DMS 273 (cell line): Measurements from ENCODE around the gene BUD23.
"Not testable (repeated sequence)": the region's sequence is repeated elsewhere in the genome, so short reads cannot be mapped to it uniquely, and the experiment has no call there.

Experiments
- DNase-seq: peaks from one replicate; lab custom pipeline; 2025; ENCODE audit not compliant: unreplicated experiment; lab: John Stamatoyannopoulos, UW

BUD23 gene

DNA sequence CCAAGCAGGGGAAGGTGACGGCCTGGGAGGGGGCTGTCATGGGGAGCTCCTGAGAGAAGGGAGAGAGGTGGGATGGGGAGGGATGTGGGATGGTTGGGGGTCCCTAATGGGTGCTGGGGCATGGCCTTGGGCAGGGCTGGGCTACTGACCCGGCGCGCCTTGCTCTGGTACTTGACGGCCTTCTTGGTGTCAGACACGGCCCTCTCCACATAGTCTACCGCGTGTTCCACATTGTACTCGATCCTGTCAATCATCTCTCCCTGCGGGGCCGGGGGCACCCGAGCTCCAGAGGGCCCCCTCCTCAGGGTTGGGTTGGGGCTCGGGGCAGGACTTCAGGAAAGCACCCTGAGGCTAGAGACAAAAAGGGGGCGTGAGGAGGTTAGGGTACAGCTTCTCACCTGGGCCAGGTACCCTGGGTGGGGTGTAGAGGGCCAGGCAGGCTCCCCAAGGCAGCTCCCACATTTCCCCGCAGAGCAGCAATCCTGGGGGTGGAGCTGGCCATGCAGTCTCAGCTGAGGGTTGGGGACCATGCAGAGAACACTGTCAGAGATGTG, 17.3 kb downstream of the BUD23 start:
- no peak for DNase-seq

GRCh38 chr7:73701357-73701995, 18.1 kb downstream of the BUD23 start:
- DNase-seq, result peak; percentile 96

DNA sequence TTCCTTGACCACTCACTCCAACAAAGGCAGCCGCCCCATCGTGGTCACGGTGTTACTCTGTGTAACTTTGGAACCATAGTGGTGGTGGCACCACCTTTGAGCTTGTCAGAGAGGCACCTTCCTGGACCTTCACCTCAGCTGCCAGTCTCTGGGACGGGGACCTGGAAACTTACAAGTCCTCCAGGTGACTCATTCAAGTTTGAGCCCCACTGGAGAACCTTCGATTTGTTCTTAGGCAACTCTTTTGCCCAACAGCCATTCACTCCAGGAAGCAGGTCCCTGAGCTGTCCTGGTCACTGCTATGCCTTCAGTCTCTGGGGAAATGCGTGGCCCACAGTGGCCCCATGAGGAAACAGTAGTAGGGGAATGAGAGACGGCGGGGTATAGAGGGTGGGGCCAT, 18.8 kb downstream of the BUD23 start:
- DNase-seq, result no peak

GRCh38 chr7:73702665-73703064, 19.3 kb downstream of the BUD23 start:
- no peak for DNase-seq

DNA sequence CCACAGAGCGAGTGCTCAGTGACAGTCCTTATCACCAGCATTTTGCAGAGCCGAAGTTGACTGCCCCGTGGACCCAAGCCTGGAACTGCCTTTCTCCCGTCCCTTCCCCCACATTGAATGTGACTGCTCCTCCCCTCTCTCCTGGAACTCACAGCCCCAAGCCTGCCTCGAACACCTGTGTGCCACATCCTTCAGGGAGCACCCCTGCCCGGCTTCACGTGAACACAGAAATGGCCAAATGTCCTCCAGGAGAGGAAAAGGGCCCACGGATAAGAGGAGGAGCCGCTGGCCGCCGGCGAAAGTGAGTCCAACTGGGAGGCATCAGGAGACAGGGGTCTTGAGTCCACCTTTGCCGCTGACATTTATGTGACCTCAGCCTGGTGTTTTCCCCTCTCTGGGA, 19.8 kb downstream of the BUD23 start:
- DNase-seq, result no peak

DNA sequence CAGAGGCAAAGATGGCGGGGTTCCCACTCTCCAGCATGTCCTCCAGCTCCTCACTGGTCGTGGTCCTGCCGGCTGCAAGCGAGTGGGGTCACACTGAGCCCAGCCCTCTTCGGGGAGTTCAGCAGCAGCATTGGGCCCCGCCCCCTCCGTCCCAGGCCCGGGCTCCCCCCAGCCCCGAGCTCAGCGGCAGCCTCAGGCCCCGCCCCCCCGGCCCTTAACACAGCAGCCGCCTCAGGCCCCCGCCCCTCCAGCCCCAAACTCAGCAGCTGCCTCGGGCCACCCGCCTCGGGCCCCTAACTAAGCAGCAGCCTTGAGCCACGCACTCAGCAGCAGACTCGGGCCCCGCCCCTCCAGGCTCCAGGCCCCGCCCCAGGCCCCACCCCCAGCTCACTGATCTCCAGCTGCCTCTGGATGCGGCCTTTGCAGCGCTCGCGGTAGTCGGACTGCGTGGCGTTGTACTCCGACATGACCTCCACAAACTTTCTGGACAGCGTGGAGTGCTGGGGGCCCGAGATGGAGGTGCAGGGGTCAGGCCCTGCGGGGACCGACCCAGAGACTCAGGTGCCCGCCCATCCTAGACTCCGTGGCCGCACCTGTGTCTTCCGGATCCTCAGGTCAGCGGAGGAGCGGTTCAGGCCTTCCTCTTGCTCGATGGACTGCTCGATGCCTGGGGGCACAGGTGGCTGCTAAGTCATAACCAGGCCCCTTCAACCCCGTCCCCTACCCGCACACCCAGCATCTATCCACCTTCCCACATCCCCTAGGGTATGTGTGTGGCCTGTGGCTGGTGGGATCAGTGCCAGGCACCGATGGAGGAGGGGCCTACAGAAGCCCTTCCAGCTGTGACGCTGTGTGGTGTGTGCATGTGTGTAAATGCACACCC, 20.6 kb downstream of the BUD23 start:
- DNase-seq, result peak; percentile 77

GRCh38 chr7:73704640-73705550, 21.5 kb downstream of the BUD23 start:
- DNase-seq, result peak; percentile 97

- DNase-seq, result peak; percentile 78
Measured at GRCh38 chr7:73705551-73705920, 22.1 kb downstream of the BUD23 start.

- peak; percentile 87 for DNase-seq
Measured at GRCh38 chr7:73706126-73707044, 23.0 kb downstream of the BUD23 start.

GRCh38 chr7:73707045-73707631, 23.7 kb downstream of the BUD23 start:
- DNase-seq, result peak; percentile 96

DNA sequence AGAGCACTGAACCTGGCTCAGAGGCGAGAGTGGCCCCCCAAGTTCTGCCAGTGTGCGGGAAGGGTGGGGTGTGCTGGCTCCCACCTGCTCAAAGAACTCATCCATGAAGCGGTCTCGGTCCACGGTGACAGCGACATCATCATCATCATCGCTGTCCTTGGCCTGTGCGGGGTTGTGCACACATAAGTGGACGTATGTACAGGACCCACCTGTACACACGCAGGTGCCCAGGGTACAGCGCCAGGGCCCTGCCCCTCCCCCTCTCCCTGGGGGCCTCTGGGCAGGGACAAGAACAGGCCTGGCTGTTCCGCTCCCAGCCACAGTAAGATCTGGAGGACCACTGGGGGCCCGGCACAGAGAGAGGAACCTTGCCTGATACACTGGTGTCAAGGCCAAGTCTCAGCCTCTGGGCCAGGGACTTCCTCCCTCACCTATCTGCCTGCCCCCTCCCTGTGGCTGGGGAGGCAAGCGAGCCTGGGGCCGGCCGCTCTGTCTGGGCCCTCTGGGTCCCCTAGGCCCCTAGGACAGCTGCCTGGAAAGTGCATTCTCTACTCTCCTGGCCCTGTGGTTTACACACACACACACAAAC, 25.7 kb downstream of the BUD23 start:
- no peak for DNase-seq

- no peak for DNase-seq
Measured at GRCh38 chr7:73712773-73713172, 29.4 kb downstream of the BUD23 start.

DNA sequence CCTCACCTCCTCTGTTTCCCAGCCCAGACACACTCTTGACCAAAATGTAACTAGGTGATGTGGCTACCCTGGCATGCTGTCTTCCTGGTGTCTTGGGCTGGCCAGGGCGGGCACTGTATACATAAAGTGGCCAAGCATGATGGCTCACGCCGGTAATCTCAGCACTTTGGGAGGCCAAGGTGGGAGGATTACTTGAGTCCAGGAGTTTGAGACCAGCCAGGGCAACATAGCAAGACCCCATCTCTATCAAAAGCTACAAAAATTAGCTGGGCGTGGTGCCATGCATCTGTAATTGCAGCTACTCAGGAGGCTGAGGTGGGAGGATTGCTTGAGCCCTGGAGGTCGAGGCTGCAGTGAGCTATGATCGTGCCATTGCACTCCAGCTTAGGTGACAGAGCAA, 29.9 kb downstream of the BUD23 start:
- DNase-seq, result not testable (repeated sequence)

GRCh38 chr7:73715648-73716317, 32.4 kb downstream of the BUD23 start:
- DNase-seq, result peak; percentile 93

- DNase-seq, result peak; percentile 88
Measured at GRCh38 chr7:73716318-73716890, 33.0 kb downstream of the BUD23 start.

DNA sequence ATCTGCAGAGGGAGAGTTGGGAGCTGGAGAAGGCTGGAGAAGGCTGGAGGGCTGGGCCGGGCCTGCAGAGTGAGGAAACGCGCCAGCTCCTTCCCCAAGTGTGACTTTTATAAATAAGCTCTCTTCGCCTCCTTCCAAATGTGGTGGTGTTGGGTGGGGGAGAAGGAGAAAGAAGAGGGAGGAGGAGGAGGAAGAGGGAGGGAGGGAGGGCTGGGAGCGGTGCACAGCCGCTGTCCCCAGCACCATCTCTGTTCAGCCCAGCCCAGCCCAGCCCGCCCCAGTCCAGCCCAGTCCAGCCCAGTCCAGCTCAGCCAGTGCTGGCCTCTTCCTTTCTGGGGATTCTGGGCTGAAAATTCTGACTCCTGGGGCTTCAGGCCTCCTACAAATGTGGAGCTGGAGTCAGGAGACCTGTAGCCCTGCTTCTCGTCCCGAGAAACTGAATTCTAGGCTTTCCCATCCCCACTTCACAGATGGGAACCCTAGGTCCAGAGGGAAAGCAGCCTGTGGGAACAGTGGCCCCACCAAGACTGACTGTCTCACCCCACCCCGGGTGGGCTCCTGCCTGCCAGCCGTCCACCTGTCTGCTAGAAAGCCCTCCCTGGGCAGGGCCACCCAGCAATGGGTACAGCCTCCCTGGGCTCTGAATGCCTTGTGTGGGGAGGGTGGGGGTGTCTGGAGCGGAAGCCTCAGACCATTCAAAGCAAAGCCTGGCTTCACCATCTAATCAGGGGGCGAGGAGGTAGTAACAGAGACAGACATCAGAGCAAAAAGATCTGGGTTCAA, 33.8 kb downstream of the BUD23 start:
- DNase-seq, result peak; percentile 56

DNA sequence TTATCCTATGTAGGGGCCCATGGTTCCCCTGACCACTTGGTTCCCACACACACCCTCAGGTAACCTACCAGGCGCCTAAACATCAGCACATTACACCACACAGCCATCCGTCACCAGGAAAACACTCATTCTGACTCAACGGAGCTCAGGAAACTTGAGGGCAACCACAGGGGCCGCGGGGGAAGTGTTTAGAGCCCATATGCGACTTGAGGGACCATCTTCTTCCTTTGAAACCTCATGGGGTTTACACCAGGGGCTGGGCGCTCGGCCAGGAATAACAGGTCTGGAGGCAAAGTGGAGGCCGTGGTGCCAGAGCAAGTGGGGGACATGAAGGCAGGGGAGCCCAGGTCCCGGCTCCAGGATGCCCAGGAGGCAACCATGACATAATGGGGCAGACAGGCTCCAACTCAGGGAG, 34.6 kb downstream of the BUD23 start:
- DNase-seq, result peak; percentile 78

DNA sequence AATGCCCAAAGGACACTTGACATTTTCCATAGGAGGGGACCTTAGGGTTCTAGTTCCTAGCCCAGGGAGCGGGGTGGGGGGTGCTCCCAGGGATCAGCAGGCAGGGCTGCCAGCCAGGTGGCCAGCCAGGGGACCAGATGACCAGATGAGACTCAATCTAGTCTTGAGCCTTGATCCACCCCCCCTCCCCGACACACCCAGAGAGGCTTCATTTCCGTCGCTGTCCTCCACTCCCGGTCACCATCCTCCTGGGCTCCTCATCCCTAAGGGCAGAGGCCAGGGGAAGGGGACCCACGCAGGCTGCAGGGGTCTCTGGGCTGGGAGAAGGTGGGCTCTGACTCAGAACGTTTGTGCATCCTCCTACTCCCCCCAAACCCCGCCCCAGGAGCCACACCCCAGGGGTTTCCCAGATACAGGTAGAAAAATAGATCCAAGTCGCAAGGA, 35.1 kb downstream of the BUD23 start:
- no peak for DNase-seq
